Measurements from ENCODE around the gene FOXP2. TPM values are rescaled to one million over a fixed set of nuclear protein-coding genes. Genes with fewer than 3 reads are reported as not detected.

The FOXP2 gene
- total and polyA plus RNA-seq, 9 donors: 5.0 to 26.5 (median 15.0) TPM

DNA sequence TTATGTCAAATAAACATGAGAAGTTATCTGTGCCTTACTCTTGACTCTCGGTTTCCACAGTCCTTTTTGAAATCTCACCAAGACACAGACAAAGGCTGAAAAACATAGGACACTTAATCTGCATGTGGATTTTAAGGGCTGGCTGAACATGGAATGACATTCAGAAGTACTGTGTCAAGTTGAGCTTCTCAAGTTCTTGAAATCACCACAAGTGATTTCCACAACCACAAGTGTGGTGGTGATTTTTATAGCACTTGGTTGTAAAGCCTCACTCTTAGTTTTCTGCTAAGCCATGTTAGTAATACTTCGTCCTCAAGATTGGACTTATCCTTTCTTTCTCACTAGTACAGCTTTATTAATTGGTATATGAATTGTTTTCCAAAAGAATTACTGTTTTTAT is 29.6 kb downstream of the FOXP2 start:
- 92 to 96% (median 95%) methylated on average over 2 of the region's 2 CpGs for WGBS, 3 donors
- Histone ChIP-seq H3K9me3 (no peaks in the 10 kb centered on the region), H3K27ac (no peak overlapping the region), H3K36me3 (no peaks in the 10 kb centered on the region), H3K27me3 (no peaks in the 10 kb centered on the region), H3K4me3 (no peak overlapping the region), H3K4me1 (ENCODE audit: insufficient read depth) (no peaks in the 10 kb centered on the region)
- TF ChIP-seq EP300 (IDR thresholded peaks at IDR 0.05): no peak
- TF ChIP-seq POLR2A (IDR thresholded peaks at IDR 0.05): no peak
- TF ChIP-seq, protein P1, sequence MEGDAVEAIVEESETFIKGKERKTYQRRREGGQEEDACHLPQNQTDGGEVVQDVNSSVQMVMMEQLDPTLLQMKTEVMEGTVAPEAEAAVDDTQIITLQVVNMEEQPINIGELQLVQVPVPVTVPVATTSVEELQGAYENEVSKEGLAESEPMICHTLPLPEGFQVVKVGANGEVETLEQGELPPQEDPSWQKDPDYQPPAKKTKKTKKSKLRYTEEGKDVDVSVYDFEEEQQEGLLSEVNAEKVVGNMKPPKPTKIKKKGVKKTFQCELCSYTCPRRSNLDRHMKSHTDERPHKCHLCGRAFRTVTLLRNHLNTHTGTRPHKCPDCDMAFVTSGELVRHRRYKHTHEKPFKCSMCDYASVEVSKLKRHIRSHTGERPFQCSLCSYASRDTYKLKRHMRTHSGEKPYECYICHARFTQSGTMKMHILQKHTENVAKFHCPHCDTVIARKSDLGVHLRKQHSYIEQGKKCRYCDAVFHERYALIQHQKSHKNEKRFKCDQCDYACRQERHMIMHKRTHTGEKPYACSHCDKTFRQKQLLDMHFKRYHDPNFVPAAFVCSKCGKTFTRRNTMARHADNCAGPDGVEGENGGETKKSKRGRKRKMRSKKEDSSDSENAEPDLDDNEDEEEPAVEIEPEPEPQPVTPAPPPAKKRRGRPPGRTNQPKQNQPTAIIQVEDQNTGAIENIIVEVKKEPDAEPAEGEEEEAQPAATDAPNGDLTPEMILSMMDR (IDR thresholded peaks at IDR 0.05): no peak
- DNase-seq: no peak
- intact Hi-C loops (cut with DNase I): no loop called here

DNA sequence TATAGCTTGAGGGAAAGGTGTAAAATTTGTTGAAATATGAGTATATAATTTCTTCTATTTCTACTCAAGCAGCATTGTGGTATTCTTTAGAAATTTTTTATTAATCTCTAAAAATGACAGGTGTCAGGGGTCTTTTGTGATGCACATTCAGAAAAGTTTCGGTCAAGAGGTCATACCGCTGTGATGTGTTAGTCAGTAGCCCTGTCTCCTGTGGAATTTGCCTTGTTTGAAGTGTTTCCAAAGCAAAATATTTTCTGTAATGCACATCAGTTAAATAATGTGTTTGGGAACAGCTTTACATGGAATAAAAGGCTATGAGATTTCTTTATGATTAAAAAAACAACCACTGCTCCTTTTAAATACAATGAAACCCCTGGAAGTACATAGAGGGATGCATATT is 35.8 kb downstream of the FOXP2 start:
- DNase-seq: no peak
- intact Hi-C loops (cut with DNase I): no loop called here
- 88 to 93% (median 92%) methylated on average over 2 of the region's 2 CpGs for WGBS, 3 donors
- H3K36me3 ChIP-seq: no peaks in the 10 kb centered on the region
- no peaks in the 10 kb centered on the region for H3K27me3 ChIP-seq
- H3K9me3 ChIP-seq: no peaks in the 10 kb centered on the region
- H3K4me1 ChIP-seq (ENCODE audit: insufficient read depth): no peaks in the 10 kb centered on the region
- no peak overlapping the region for H3K4me3 ChIP-seq
- TF ChIP-seq POLR2A (IDR thresholded peaks at IDR 0.05) (no peak), EP300 (IDR thresholded peaks at IDR 0.05) (no peak)
- TF ChIP-seq, protein P1 (IDR thresholded peaks at IDR 0.05): no peak
- no peak overlapping the region for H3K27ac ChIP-seq

DNA sequence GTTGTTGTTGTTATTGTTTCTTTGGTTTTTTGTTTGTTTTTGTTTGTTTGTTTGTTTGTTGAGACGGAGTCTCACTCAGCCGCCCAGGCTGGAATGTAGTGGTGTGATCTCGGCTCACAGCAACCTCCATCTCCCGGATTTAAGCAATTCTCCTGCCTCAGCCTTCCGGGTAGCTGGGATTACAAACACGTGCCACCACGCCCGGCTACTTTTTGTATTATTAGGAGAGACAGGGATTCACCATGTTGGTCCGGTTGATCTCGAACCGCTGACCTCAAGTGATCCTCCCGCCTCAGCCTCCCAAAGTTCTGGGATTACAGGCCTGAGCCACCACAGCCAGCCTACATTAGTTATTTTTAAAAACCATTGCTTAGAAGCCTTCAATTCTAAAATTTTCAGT is 45.0 kb downstream of the FOXP2 start:
- no peak overlapping the region for H3K4me3 ChIP-seq
- H3K27ac ChIP-seq: no peak overlapping the region
- intact Hi-C loops (cut with DNase I): no loop called here
- H3K27me3 ChIP-seq: no peaks in the 10 kb centered on the region
- H3K4me1 ChIP-seq (ENCODE audit: insufficient read depth): no peaks in the 10 kb centered on the region
- TF ChIP-seq POLR2A (IDR thresholded peaks at IDR 0.05): no peak
- TF ChIP-seq, protein P1 (IDR thresholded peaks at IDR 0.05): no peak
- no peak for TF ChIP-seq EP300 (IDR thresholded peaks at IDR 0.05)
- no peak for DNase-seq
- WGBS, 3 donors: 96 to 98% (median 97%) methylated on average over 12 of the region's 12 CpGs
- H3K9me3 ChIP-seq: no peaks in the 10 kb centered on the region
- no peaks in the 10 kb centered on the region for H3K36me3 ChIP-seq

DNA sequence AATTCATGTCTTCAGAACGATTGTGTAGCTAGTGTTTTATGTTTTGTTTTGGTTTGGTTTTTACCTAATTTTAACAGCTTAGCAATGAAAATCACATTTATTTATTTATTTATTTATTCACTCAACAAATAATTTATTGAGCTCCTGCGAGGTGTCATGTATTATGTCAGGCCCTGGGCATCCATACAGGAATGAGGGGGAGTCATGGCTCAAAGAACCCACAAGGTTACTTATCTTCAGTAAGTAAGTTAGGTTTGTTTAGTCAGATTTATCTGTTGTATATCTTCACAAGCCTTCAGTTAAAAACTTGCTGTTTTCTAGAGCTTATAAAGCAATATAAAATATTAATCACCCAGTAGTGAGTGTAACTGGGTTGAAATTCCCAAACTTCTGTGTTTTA is 45.4 kb downstream of the FOXP2 start:
- Histone ChIP-seq H3K9me3 (no peaks in the 10 kb centered on the region), H3K4me1 (ENCODE audit: insufficient read depth) (no peaks in the 10 kb centered on the region), H3K27me3 (no peaks in the 10 kb centered on the region), H3K27ac (no peak overlapping the region), H3K36me3 (no peaks in the 10 kb centered on the region), H3K4me3 (no peak overlapping the region)
- no peak for DNase-seq
- TF ChIP-seq POLR2A (IDR thresholded peaks at IDR 0.05) (no peak), EP300 (IDR thresholded peaks at IDR 0.05) (no peak)
- TF ChIP-seq, protein P1 (IDR thresholded peaks at IDR 0.05): no peak
- intact Hi-C loops (cut with DNase I): no loop called here
- 54 to 63% (median 60%) methylated on average over 2 of the region's 2 CpGs for WGBS, 3 donors

DNA sequence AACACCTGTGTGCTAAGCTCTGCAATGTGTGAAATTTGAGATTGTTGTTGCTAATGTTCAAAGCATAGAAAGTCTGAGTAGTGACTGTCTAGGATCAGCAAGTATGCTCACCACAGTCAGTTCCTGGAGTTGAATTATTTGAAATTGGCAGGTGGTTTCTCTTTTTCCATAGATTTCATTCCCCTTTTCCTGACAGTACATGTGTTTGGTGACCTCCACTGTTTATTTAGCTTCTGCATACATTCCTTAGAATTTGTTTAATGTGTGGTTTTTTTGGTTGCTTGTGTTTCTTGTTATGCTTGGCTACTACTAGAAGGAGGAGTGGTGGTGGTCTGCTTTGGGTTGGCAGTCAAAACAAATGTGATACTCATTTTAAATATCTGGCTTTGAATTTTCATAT is 52.3 kb downstream of the FOXP2 start:
- DNase-seq: no peak
- Histone ChIP-seq H3K9me3 (no peaks in the 10 kb centered on the region), H3K36me3 (no peaks in the 10 kb centered on the region), H3K4me3 (no peak overlapping the region), H3K4me1 (ENCODE audit: insufficient read depth) (no peaks in the 10 kb centered on the region), H3K27me3 (no peaks in the 10 kb centered on the region), H3K27ac (no peak overlapping the region)
- TF ChIP-seq, protein P1 (IDR thresholded peaks at IDR 0.05): no peak
- TF ChIP-seq EP300 (IDR thresholded peaks at IDR 0.05) (no peak), POLR2A (IDR thresholded peaks at IDR 0.05) (no peak)
- intact Hi-C loops (cut with DNase I): no loop called here

All from ovary (tissue), 9 donors.